Type B pancreatic cell (in vitro differentiated cells): ENCODE data around the gene AKAIN1. TPM values are rescaled to one million over a fixed set of nuclear protein-coding genes. Genes with fewer than 3 reads are reported as not detected.

Source experiments
- DNase-seq: peaks from one replicate; pipeline ENCODE4 v3.0.0; 2021; ENCODE audit warnings: mixed read lengths; ENCODE audit not compliant: unreplicated experiment; ENCODE audit errors: extremely low spot score
- H3K27ac Mint-ChIP-seq: 2 replicates; pipeline ENCODE4 v1.8.0; 2021; ENCODE audit warnings: mild to moderate bottlenecking, mixed read lengths
- H3K27me3 Mint-ChIP-seq: 2 replicates; pipeline ENCODE4 v1.8.0; 2021; ENCODE audit warnings: mixed read lengths
- H3K36me3 Mint-ChIP-seq: 2 replicates; pipeline ENCODE4 v1.8.0; 2021; ENCODE audit warnings: mixed read lengths
- H3K4me1 Mint-ChIP-seq: one replicate; pipeline ENCODE4 v1.8.0; 2021; ENCODE audit warnings: mixed read lengths; ENCODE audit not compliant: unreplicated experiment
- H3K4me3 Mint-ChIP-seq: 2 replicates; pipeline ENCODE4 v1.8.0; 2021; ENCODE audit warnings: mild to moderate bottlenecking, mixed read lengths
- H3K9me3 Mint-ChIP-seq: 2 replicates; pipeline ENCODE4 v1.8.0; 2021; ENCODE audit warnings: mixed read lengths
- total RNA-seq: library from RNA; stranded (reverse); gene quantifications from 2 replicates; pipeline ENCODE4 v1.2.1, GENCODE V29; 2021; ENCODE audit warnings: low replicate concordance
- TF ChIP-seq, protein P1 (sequence below): fragments of 200-600 bp; sonication (generic); conservative IDR thresholded peaks from 2 replicates; pipeline ENCODE4 v1.5.0; 2021; ENCODE audit warnings: antibody characterized with exemption, mild to moderate bottlenecking

The AKAIN1 gene
- total RNA-seq, 1 donor from 2014 or later, result 1.1 TPM

GRCh38 chr18:5107988-5108387 is 89.1 kb downstream of the AKAIN1 start:
- Mint-ChIP-seq H3K4me3 (no peak overlapping the region), H3K36me3 (no peaks in the 10 kb centered on the region), H3K4me1 (no peaks in the 10 kb centered on the region), H3K9me3 (no peaks in the 10 kb centered on the region), H3K27me3 (peaks cover 18% of the 10 kb centered on the region), H3K27ac (no peak overlapping the region)
- TF ChIP-seq, protein P1, sequence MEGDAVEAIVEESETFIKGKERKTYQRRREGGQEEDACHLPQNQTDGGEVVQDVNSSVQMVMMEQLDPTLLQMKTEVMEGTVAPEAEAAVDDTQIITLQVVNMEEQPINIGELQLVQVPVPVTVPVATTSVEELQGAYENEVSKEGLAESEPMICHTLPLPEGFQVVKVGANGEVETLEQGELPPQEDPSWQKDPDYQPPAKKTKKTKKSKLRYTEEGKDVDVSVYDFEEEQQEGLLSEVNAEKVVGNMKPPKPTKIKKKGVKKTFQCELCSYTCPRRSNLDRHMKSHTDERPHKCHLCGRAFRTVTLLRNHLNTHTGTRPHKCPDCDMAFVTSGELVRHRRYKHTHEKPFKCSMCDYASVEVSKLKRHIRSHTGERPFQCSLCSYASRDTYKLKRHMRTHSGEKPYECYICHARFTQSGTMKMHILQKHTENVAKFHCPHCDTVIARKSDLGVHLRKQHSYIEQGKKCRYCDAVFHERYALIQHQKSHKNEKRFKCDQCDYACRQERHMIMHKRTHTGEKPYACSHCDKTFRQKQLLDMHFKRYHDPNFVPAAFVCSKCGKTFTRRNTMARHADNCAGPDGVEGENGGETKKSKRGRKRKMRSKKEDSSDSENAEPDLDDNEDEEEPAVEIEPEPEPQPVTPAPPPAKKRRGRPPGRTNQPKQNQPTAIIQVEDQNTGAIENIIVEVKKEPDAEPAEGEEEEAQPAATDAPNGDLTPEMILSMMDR, result no peak
- no peak for DNase-seq

- no peak for DNase-seq
- Mint-ChIP-seq H3K27me3 (peaks cover 9% of the 10 kb centered on the region), H3K4me1 (no peaks in the 10 kb centered on the region), H3K4me3 (no peak overlapping the region), H3K9me3 (peaks cover 1% of the 10 kb centered on the region), H3K27ac (no peak overlapping the region), H3K36me3 (peaks cover 1% of the 10 kb centered on the region)
- TF ChIP-seq, protein P1, result peak; percentile 45
Measured at GRCh38 chr18:5106730-5107129, 90.3 kb downstream of the AKAIN1 start.

DNA sequence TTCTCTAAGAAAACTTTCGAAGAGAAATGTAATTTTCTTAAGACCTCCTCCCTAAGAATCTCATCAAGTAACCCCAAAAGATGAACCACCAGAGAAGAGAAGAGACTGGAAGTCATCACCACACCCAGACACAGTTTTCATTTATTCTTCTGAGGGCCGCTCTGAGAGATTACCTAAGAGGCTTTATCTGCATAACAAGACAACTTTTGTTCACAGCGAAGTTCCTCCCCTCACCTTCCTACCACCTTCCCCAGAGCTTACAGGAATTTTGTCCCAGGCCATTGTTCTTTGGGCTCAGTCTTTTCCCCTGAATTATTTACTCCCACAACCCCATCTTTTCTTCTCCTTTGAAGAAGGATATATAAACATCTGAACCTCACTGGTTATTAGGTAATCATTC is 92.8 kb downstream of the AKAIN1 start:
- Mint-ChIP-seq H3K4me1 (no peaks in the 10 kb centered on the region), H3K36me3 (peaks cover 3% of the 10 kb centered on the region), H3K27ac (no peak overlapping the region), H3K4me3 (no peak overlapping the region), H3K27me3 (no peaks in the 10 kb centered on the region), H3K9me3 (peaks cover 3% of the 10 kb centered on the region)
- TF ChIP-seq, protein P1, result no peak
- DNase-seq, result no peak

GRCh38 chr18:5103693-5104092 is 93.4 kb downstream of the AKAIN1 start:
- H3K27ac Mint-ChIP-seq, result peak overlapping the region; percentile 61
- peaks cover 3% of the 10 kb centered on the region for H3K9me3 Mint-ChIP-seq
- no peak for DNase-seq
- H3K4me3 Mint-ChIP-seq, result no peak overlapping the region
- H3K27me3 Mint-ChIP-seq, result no peaks in the 10 kb centered on the region
- no peaks in the 10 kb centered on the region for H3K4me1 Mint-ChIP-seq
- TF ChIP-seq, protein P1, result no peak
- H3K36me3 Mint-ChIP-seq, result peaks cover 3% of the 10 kb centered on the region

GRCh38 chr18:5103286-5103685 is 93.8 kb downstream of the AKAIN1 start:
- H3K36me3 Mint-ChIP-seq, result peaks cover 3% of the 10 kb centered on the region
- H3K27me3 Mint-ChIP-seq, result no peaks in the 10 kb centered on the region
- TF ChIP-seq, protein P1, result no peak
- peak overlapping the region; percentile 61 for H3K27ac Mint-ChIP-seq
- H3K9me3 Mint-ChIP-seq, result peaks cover 3% of the 10 kb centered on the region
- no peak for DNase-seq
- no peaks in the 10 kb centered on the region for H3K4me1 Mint-ChIP-seq
- H3K4me3 Mint-ChIP-seq, result no peak overlapping the region
